Ishikawa (cell line): ENCODE data around the gene HRH1.

Experiments
- CEBPB ChIP-seq: IDR thresholded peaks from 2 replicates; pipeline ENCODE4 v1.6.1; 2012
- CREB1 ChIP-seq: IDR thresholded peaks from 2 replicates; pipeline ENCODE4 v1.6.1; 2012; ENCODE audit warnings: low read depth
- EGR1 ChIP-seq: IDR thresholded peaks from 2 replicates; pipeline ENCODE4 v1.6.1; 2012
- EP300 ChIP-seq: IDR thresholded peaks from 2 replicates; pipeline ENCODE4 v1.6.1; 2012; ENCODE audit warnings: borderline replicate concordance
- FOXM1 ChIP-seq: IDR thresholded peaks from 2 replicates; pipeline ENCODE4 v1.6.1; 2012; ENCODE audit warnings: low read depth, borderline replicate concordance
- MAX ChIP-seq: IDR thresholded peaks from 2 replicates; pipeline ENCODE4 v1.6.1; 2012
- NFIC ChIP-seq: IDR thresholded peaks from 2 replicates; pipeline ENCODE4 v1.6.1; 2012
- RAD21 ChIP-seq: IDR thresholded peaks from 2 replicates; pipeline ENCODE4 v1.6.1; 2012; ENCODE audit warnings: low read depth
- TAF1 ChIP-seq: IDR thresholded peaks from 2 replicates; pipeline ENCODE4 v1.6.1; 2012; ENCODE audit warnings: low read depth, mild to moderate bottlenecking
- TCF12 ChIP-seq: IDR thresholded peaks from 2 replicates; pipeline ENCODE4 v1.6.1; 2012; ENCODE audit warnings: low read depth
- TEAD4 ChIP-seq: IDR thresholded peaks from 2 replicates; pipeline ENCODE4 v1.6.1; 2012
- USF1 ChIP-seq: IDR thresholded peaks from 2 replicates; pipeline ENCODE4 v1.6.1; 2012
- YY1 ChIP-seq: IDR thresholded peaks from 2 replicates; pipeline ENCODE4 v1.6.1; 2012; ENCODE audit warnings: low read depth
- ZBTB7A ChIP-seq: IDR thresholded peaks from 2 replicates; pipeline ENCODE4 v1.6.1; 2012; ENCODE audit warnings: low read depth
- TF ChIP-seq, protein P1 (sequence below): IDR thresholded peaks from 2 replicates; pipeline ENCODE4 v1.6.1; 2012; ENCODE audit warnings: low read depth, mild to moderate bottlenecking

HRH1 gene

GRCh38 chr3:11206953-11207352 lies 52.7 kb downstream of the HRH1 start:
- TF ChIP-seq, protein P1, sequence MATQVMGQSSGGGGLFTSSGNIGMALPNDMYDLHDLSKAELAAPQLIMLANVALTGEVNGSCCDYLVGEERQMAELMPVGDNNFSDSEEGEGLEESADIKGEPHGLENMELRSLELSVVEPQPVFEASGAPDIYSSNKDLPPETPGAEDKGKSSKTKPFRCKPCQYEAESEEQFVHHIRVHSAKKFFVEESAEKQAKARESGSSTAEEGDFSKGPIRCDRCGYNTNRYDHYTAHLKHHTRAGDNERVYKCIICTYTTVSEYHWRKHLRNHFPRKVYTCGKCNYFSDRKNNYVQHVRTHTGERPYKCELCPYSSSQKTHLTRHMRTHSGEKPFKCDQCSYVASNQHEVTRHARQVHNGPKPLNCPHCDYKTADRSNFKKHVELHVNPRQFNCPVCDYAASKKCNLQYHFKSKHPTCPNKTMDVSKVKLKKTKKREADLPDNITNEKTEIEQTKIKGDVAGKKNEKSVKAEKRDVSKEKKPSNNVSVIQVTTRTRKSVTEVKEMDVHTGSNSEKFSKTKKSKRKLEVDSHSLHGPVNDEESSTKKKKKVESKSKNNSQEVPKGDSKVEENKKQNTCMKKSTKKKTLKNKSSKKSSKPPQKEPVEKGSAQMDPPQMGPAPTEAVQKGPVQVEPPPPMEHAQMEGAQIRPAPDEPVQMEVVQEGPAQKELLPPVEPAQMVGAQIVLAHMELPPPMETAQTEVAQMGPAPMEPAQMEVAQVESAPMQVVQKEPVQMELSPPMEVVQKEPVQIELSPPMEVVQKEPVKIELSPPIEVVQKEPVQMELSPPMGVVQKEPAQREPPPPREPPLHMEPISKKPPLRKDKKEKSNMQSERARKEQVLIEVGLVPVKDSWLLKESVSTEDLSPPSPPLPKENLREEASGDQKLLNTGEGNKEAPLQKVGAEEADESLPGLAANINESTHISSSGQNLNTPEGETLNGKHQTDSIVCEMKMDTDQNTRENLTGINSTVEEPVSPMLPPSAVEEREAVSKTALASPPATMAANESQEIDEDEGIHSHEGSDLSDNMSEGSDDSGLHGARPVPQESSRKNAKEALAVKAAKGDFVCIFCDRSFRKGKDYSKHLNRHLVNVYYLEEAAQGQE, result no peak
- TF ChIP-seq FOXM1, result no peak

- TF ChIP-seq YY1 (no peak), USF1 (no peak), TCF12 (no peak), RAD21 (no peak), NFIC (no peak), TAF1 (no peak), TEAD4 (no peak), ZBTB7A (no peak), MAX (no peak), FOXM1 (no peak), EGR1 (no peak), CREB1 (no peak), CEBPB (no peak), EP300 (no peak)
- TF ChIP-seq, protein P1, result no peak
Measured at GRCh38 chr3:11211531-11212298, 57.4 kb downstream of the HRH1 start.

- TF ChIP-seq EP300 (no peak), RAD21 (no peak), TAF1 (no peak), FOXM1 (no peak), USF1 (no peak), EGR1 (no peak), CREB1 (no peak), ZBTB7A (no peak), YY1 (no peak), TEAD4 (no peak), MAX (no peak), TCF12 (no peak), CEBPB (no peak), NFIC (no peak)
- TF ChIP-seq, protein P1, result no peak
Measured at GRCh38 chr3:11212299-11212608, 58.0 kb downstream of the HRH1 start.

DNA sequence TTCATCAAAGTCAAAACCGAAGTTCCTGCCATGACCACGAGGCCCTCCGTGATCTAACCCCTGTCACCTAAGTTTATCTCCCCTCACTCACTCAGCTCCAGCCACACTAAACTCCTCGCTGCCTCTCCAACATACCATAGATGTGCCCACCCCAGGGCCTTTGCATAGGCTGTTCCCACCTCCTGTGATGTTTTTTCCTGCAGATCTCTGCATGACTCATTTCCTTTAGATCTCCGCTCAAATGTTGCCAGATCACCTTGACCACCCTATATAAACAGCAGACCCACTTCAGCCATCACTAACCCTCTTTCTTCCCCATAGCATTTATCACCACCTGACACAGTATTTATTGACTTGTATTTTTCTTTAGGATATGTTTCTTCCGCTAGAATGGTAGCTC lies 58.5 kb downstream of the HRH1 start:
- TF ChIP-seq USF1, result no peak
- TF ChIP-seq, protein P1, result no peak
- TF ChIP-seq EP300, result no peak
- no peak for TF ChIP-seq CREB1
- no peak for TF ChIP-seq EGR1
- no peak for TF ChIP-seq CEBPB
- no peak for TF ChIP-seq TAF1
- TF ChIP-seq TEAD4, result no peak
- TF ChIP-seq NFIC, result no peak
- no peak for TF ChIP-seq TCF12
- TF ChIP-seq RAD21, result no peak
- TF ChIP-seq YY1, result no peak
- no peak for TF ChIP-seq MAX
- TF ChIP-seq FOXM1, result no peak
